OCI-M2 (cell line): Measurements from ENCODE around the gene SIGLECL1.

Experiments
- DNase-seq: peaks from one replicate; lab custom pipeline; 2025; ENCODE audit not compliant: unreplicated experiment; lab: John Stamatoyannopoulos, UW

SIGLECL1 gene

DNA sequence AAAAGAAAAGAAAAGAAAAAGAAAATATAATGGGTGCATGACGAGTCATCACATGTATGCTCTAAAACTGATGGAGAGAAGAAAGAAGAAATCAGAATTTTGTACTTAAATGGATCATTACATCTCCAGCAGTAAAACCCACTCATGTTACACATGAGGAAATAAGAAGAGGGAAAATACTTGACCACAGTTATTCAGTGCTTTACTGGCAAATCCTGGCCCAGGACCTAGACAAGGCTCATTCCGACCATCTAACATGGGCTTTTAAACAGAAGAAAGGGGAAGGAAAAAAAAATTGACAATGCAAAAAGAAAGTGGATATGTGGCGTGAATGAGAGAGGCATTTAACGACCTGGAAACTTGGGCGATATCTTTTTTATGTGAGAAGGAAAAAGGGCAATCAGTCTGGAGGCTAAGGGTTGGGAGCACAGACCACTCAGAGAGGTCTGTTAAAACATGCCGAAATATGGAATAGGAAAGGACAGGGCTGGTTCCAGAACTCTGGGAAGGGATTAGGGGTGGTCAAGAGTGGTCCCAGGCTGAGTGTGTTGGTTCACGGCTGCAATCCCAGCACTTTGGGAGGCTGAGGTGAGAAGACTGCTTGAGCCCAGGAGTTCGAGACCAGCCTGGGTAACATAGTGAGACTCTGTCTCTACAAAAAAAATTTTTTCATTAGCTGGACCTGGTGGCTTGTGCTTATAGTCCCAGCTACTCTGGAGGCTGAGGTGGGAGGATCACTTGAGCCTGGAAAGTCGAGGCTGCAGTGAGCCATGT lies 1.6 kb downstream of the SIGLECL1 start:
- no peak for DNase-seq

DNA sequence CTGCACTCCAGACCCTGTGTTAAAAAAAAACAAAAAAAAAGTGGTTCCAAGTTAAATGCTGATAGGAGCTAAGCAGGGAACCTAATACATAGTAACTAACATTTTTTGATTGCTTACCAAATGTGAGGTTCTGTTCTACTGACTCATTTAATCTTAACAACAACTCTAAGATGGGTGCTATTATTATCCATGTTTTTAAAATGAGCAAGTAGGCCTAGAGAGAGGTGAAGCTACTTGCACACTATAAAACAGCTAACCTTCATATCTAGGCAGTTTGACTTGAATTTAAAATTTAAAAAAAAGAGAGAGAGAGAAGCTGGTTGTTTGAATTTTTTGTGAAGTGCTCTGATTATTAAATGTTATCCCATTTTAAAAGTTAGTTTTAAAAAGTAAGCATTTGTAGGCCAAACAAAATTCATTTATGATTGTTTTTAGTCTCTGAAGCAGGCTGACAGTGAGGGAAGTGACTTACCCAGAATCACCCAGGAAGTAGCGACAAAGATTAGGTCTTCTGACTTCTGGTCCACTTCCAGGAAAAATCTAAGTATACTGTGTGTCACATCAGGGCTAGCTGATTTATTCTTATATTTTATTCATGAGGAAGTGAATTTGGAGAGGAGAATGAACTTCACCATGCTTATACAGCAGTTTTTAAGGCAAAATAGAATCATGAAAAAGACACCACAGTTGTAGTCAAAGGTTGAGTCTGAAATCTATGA lies 2.4 kb downstream of the SIGLECL1 start:
- DNase-seq = no peak

DNA sequence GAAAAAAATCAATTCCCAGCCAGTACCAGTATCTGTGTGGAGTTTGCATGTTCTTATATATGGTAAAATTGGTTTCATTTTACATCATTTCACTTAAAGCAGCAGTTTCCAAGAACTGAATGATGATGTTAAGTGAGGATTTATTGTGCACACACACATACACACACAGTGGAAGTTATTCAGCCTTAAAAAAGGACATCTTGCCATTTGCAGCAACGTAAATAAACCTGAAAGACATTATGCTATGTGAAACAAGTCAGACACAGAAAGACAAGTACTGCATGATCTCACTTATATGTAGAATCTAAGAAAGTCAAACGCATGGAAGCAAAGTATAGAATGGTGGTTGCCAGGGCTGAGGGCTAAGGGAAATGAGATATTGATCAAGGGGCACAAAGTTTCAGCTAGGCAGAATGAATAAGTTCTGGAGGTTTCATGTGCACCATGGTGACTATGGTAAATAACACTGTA lies 5.3 kb downstream of the SIGLECL1 start:
- DNase-seq = no peak

DNA sequence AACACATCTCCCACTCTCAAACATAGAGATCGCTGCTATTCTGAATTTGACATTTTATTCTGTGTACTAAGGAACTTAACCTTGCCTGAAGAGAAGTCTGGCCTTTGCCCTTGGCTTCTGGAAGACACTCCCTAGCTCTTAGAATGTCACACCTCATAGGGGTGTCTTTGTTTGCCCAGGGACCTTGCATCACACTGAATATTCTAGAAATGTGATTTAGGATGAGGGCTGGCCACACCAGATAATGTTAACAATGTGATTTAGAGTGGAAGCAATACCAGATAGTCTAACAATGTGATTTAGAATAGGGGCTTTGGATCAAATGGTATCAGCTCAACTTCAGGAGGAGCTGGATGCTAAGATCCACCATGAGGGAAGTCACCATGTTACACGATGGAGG lies 6.6 kb downstream of the SIGLECL1 start:
- no peak for DNase-seq

DNA sequence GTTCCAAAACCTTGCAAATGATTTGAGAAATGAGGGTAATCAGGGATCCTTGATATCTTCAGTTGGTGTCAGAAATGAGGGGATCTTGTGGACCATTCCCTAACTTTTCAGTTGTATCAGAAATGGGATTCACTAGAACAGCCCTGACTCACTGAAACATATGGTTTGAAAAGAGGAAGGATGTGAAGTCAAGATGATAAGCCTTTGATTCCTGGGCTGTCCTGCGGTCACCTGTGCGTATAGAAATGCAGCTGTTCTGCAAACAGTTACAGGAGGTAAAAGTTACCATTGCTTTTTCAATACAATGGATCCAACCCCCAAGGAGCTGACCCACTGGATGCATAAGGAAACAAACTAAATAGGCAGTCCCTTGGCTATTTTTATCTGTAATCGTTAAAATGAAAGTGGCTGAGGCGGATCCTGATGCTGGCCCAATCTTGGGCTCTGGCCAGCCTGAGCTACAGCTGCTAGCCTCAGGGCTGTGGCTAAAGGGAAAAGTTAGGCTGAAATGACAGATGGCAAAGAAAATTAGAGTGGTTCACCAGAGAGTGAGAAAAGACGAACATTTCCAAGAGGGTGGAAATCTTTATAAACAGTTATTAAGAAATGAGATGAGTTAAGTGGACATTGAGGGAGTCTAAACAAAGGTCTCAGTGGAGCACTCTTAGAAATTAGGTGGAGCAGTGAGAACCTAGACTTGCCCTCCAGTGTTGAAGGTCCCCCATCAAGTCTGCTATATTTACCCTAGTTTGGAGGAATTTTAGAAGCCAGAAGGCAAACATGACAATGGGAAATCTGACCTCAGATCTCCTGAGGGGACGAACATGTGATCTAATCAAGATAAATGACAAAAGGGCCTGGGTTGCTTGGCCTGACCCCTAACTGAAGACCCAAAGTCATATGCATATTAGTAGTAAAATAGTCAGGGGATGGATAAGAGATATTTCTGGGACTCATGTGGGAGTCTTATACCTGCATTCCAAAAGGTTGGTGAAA lies 7.6 kb downstream of the SIGLECL1 start:
- DNase-seq = no peak

- DNase-seq = peak; percentile 20
Observed at GRCh38 chr19:51259348-51260245, 8.7 kb downstream of the SIGLECL1 start.

DNA sequence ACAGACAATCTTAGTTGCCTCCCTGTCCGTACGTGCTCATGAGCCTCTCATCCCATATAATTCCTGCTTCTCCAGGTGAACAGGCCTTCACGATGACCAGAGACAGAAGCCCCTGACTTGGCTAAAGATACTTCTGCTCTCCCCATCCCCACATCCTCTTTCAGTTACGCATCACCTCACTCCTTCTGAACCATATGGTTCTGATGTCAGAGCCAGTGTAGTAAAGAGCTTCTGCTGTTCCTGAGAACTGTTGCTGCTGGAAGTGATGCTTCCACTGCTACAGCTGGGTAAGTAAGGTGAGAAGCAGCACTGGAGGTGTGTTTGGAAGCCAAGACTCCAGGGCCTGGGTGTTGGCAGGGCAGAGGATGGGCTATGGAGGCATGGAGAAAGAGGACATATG lies 12.9 kb downstream of the SIGLECL1 start:
- DNase-seq = no peak

GRCh38 chr19:51271067-51271466 lies 20.2 kb downstream of the SIGLECL1 start:
- DNase-seq = no peak

- DNase-seq = no peak
Observed at GRCh38 chr19:51272183-51272810, 21.4 kb downstream of the SIGLECL1 start.

GRCh38 chr19:51274049-51274770 lies 23.3 kb downstream of the SIGLECL1 start:
- DNase-seq = no peak

GRCh38 chr19:51277112-51277511 lies 26.2 kb downstream of the SIGLECL1 start:
- no peak for DNase-seq

DNA sequence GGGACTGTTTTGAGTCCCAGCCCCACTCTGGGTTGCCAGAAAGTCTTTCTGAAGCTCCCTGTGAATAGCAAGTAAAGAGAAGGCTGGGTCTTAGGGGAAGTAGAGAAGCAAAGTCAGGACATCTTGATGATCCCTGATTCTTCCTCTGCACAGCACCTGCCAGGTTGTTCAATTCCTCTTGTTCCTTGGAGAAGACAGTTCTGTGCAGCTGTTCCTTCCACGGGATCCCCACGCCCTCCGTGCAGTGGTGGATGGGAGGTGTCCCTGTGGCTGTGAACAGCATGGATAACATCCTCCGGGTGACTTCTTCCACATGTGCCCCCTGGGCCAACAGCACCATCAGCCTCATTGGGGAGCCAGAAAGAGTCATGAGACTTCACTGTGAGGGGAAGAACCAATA lies 31.5 kb downstream of the SIGLECL1 start:
- DNase-seq = no peak

DNA sequence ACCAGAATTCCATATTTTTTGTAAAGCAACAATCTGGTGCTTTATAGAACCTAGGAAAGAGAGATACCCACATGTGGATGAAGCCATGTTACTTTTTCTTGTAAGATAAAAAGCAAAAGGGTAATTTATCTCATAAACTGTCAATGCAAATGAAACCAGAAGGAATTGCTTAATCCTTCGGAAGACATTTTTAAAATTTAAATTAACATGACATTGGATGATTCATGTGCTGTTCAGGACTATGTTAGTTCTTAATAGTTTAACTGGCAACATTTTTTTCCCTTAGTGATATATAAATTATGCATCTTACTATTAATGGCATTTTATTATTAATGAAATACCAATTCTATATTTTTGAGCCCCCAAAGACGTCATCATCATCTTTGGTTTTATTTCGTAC lies 34.8 kb downstream of the SIGLECL1 start:
- no peak for DNase-seq

GRCh38 chr19:51289635-51290034 lies 38.8 kb downstream of the SIGLECL1 start:
- DNase-seq = no peak

- no peak for DNase-seq
Observed at GRCh38 chr19:51292971-51293370, 42.1 kb downstream of the SIGLECL1 start.

DNA sequence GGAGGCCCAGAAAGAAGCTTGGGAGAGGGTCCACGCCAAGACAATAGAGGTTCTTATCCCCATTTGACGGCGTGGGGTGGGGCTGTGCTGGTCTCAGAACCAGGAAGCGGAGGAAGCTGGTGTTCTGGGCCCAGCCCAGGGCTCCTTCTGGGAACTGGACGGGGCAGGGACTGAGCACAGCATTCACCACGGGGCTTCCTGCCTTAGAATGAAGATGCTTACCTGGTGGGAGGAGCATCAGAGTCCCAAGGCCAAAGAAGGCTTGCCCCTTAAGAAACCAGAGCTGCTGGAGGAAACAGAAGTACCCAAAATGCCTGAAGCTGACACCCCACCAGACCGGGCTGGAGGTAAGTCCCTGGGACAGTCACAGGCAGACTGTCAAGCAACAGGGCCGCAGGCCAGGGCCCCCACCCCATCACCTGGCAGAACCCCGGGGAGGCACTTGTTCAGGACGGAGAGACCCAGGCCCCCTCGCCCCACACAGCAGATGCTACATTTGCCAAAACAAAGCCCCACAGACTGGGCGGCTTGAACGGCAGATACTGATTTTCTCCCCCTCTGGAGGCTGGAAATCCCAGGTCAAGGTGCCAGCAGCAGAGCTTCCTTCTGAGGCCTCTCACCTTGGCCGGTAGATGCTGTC lies 42.8 kb downstream of the SIGLECL1 start:
- DNase-seq = no peak

- DNase-seq = no peak
Observed at GRCh38 chr19:51294211-51294976, 43.5 kb downstream of the SIGLECL1 start.

GRCh38 chr19:51294977-51295375 lies 44.1 kb downstream of the SIGLECL1 start:
- DNase-seq = no peak
